Measurements from ENCODE around the gene TBX18.

TBX18 gene

GRCh38 chr6:84743616-84744015 lies 20.8 kb downstream of the TBX18 start:
- TF ChIP-seq EP300 (IDR thresholded peaks at IDR 0.05; ENCODE audit: borderline replicate concordance) (no peak), ZBTB7A (IDR thresholded peaks at IDR 0.05; ENCODE audit: low read depth) (no peak), REST (IDR thresholded peaks at IDR 0.05; ENCODE audit: low read depth) (no peak)

GRCh38 chr6:84740385-84740784 lies 24.0 kb downstream of the TBX18 start:
- TF ChIP-seq CREB1 (IDR thresholded peaks at IDR 0.05; ENCODE audit: low read depth) (no peak), RAD21 (IDR thresholded peaks at IDR 0.05; ENCODE audit: low read depth) (no peak), USF1 (IDR thresholded peaks at IDR 0.05) (no peak), EGR1 (IDR thresholded peaks at IDR 0.05) (no peak), EP300 (IDR thresholded peaks at IDR 0.05; ENCODE audit: borderline replicate concordance) (no peak), TAF1 (IDR thresholded peaks at IDR 0.05; ENCODE audit: low read depth) (no peak), REST (IDR thresholded peaks at IDR 0.05; ENCODE audit: low read depth) (no peak), NFIC (IDR thresholded peaks at IDR 0.05) (no peak)

- TF ChIP-seq EGR1 (IDR thresholded peaks at IDR 0.05) = no peak
- TF ChIP-seq REST (IDR thresholded peaks at IDR 0.05; ENCODE audit: low read depth) = no peak
- TF ChIP-seq FOXM1 (IDR thresholded peaks at IDR 0.05; ENCODE audit: borderline replicate concordance, low read depth) = no peak
- TF ChIP-seq ZBTB7A (IDR thresholded peaks at IDR 0.05; ENCODE audit: low read depth) = no peak
- no peak for TF ChIP-seq USF1 (IDR thresholded peaks at IDR 0.05)
- TF ChIP-seq YY1 (IDR thresholded peaks at IDR 0.05; ENCODE audit: low read depth) = no peak
- TF ChIP-seq TEAD4 (IDR thresholded peaks at IDR 0.05) = no peak
- no peak for TF ChIP-seq CREB1 (IDR thresholded peaks at IDR 0.05; ENCODE audit: low read depth)
- TF ChIP-seq CEBPB (IDR thresholded peaks at IDR 0.05) = no peak
These were observed 24.6 kb downstream of the TBX18 start for GRCh38 chr6:84739866-84740208.

GRCh38 chr6:84738996-84739865 lies 25.2 kb downstream of the TBX18 start:
- no peak for TF ChIP-seq MAX (IDR thresholded peaks at IDR 0.05)
- no peak for TF ChIP-seq CEBPB (IDR thresholded peaks at IDR 0.05)
- no peak for TF ChIP-seq YY1 (IDR thresholded peaks at IDR 0.05; ENCODE audit: low read depth)
- TF ChIP-seq REST (IDR thresholded peaks at IDR 0.05; ENCODE audit: low read depth) = no peak
- no peak for TF ChIP-seq EP300 (IDR thresholded peaks at IDR 0.05; ENCODE audit: borderline replicate concordance)
- no peak for TF ChIP-seq TEAD4 (IDR thresholded peaks at IDR 0.05)
- no peak for TF ChIP-seq CREB1 (IDR thresholded peaks at IDR 0.05; ENCODE audit: low read depth)
- no peak for TF ChIP-seq USF1 (IDR thresholded peaks at IDR 0.05)
- no peak for TF ChIP-seq TCF12 (IDR thresholded peaks at IDR 0.05; ENCODE audit: low read depth)
- no peak for TF ChIP-seq RAD21 (IDR thresholded peaks at IDR 0.05; ENCODE audit: low read depth)
- TF ChIP-seq EGR1 (IDR thresholded peaks at IDR 0.05) = no peak
- no peak for TF ChIP-seq TAF1 (IDR thresholded peaks at IDR 0.05; ENCODE audit: low read depth)
- TF ChIP-seq NFIC (IDR thresholded peaks at IDR 0.05) = no peak
- no peak for TF ChIP-seq FOXM1 (IDR thresholded peaks at IDR 0.05; ENCODE audit: borderline replicate concordance, low read depth)
- no peak for TF ChIP-seq ZBTB7A (IDR thresholded peaks at IDR 0.05; ENCODE audit: low read depth)
